ENCODE measurements around the gene KMT2E.

DNA sequence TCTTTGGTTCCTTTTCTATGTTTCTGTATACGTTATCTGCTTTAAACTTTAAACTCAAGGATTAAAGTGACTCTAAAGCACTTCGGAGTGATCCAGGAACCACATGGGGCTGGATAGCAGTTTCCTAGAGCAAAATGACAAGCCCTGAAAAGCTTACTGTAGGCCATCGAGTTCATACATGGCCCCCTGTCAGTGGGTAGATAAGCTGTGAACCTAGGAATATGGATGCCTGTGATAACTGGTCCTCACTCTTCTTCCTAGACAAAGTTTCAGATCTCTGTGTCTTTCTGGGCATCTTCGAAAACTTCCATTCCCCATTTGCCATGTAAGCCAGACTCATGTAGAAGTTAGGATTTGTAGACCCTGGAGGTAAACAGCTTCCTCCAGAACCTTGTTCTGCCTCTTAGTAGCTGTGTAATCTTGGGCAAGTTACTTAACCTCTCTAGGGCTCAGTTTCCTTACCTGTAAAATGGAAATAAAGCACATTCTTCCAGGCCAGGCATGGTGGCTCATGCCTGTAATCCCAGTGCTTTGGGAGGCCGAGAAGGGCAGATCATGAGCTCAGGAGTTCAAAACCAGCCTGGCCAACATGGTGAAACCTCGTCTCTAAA lies 49.3 kb upstream of the KMT2E start:
- TF ChIP-seq, protein P1, sequence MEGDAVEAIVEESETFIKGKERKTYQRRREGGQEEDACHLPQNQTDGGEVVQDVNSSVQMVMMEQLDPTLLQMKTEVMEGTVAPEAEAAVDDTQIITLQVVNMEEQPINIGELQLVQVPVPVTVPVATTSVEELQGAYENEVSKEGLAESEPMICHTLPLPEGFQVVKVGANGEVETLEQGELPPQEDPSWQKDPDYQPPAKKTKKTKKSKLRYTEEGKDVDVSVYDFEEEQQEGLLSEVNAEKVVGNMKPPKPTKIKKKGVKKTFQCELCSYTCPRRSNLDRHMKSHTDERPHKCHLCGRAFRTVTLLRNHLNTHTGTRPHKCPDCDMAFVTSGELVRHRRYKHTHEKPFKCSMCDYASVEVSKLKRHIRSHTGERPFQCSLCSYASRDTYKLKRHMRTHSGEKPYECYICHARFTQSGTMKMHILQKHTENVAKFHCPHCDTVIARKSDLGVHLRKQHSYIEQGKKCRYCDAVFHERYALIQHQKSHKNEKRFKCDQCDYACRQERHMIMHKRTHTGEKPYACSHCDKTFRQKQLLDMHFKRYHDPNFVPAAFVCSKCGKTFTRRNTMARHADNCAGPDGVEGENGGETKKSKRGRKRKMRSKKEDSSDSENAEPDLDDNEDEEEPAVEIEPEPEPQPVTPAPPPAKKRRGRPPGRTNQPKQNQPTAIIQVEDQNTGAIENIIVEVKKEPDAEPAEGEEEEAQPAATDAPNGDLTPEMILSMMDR (conservative IDR thresholded peaks at IDR 0.05; ENCODE audit: low read length): no peak
- TF ChIP-seq EZH2phosphoT487 (IDR thresholded peaks at IDR 0.05; ENCODE audit: borderline replicate concordance, low read depth, low read length): no peak
